Activated CD4-positive, alpha-beta T cell treated with anti-CD3 and anti-CD28 coated beads for 36 hours (primary cell): Measurements from ENCODE around the gene RCOR3. TPM values are rescaled to one million over a fixed set of nuclear protein-coding genes. Genes with fewer than 3 reads are reported as not detected.

Experiments used
- ATAC-seq: fragments of 200-7000 bp; cut with Tn5 transposase; one replicate; pipeline ENCODE4 v1.10.0; 2021; ENCODE audit warnings: mild to moderate bottlenecking, moderate library complexity
- CTCF ChIA-PET: fragments of 350-600 bp; sonication (Branson Sonifier 250); formaldehyde crosslinking; loops from one replicate; lab custom pipeline; 2021; ENCODE audit warnings: antibody characterized with exemption; lab: Charles Lee
- POLR2A ChIA-PET: fragments of 350-600 bp; sonication (Branson Sonifier 250); formaldehyde crosslinking; loops from one replicate; lab custom pipeline; 2021; ENCODE audit warnings: antibody characterized with exemption, inconsistent platforms; lab: Charles Lee
- DNase-seq: peaks from one replicate; pipeline ENCODE4 v3.0.0-alpha.2; 2020
- H3K27ac Mint-ChIP-seq: one replicate; pipeline ENCODE4 v1.8.0; 2021; ENCODE audit warnings: mixed read lengths
- H3K27me3 Mint-ChIP-seq: one replicate; pipeline ENCODE4 v1.8.0; 2021; ENCODE audit warnings: mixed read lengths
- H3K36me3 Mint-ChIP-seq: one replicate; pipeline ENCODE4 v1.8.0; 2021; ENCODE audit warnings: low read depth, mixed read lengths
- H3K4me1 Mint-ChIP-seq: one replicate; pipeline ENCODE4 v1.8.0; 2021; ENCODE audit warnings: mixed read lengths
- H3K4me3 Mint-ChIP-seq: one replicate; pipeline ENCODE4 v1.8.0; 2021; ENCODE audit warnings: mild to moderate bottlenecking, moderate library complexity, mixed read lengths
- H3K9me3 Mint-ChIP-seq: one replicate; pipeline ENCODE4 v1.8.0; 2021; ENCODE audit warnings: low read depth, mixed read lengths
- intact Hi-C, 2 experiments: fragments of 100-400 bp; cut with DNase I in 1 of 2; cut with micrococcal nuclease in 1 of 2; formaldehyde crosslinking; loops; one replicate each; pipeline versions ENCODE4 v1.14.2 to v1.15.1; 2022 to 2024; cut with DNase I, micrococcal nuclease
- total RNA-seq, 2 experiments: library from RNA; stranded (reverse); gene quantifications; one replicate each; pipeline ENCODE4 v1.2.3, GENCODE V29; 2021

RCOR3 gene
- total RNA-seq, 2 experiments from 2014 or later: 31.0 to 33.4 TPM

DNA sequence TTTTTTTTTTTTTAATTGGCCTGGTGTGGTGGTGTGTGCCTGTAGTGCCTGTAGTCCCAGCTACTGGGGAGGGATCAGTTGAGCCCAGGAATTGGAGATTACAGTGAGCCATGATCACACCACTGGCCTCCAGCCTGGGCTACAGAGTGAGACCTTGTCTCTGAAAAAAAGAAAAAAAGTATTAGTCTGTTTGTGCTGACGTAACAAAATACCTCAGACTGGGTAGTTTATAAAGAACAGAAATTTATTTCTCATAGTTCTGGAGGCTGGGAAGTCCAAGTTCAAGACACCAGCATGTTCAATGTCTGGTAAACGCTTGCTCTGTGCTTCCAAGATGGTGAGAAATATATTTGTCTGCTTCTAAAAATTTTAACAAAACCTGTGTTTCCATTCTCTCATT is 93.3 kb downstream of the RCOR3 start:
- DNase-seq: no peak
- no peaks in the 10 kb centered on the region for H3K27me3 Mint-ChIP-seq
- peaks cover 50% of the 10 kb centered on the region for H3K36me3 Mint-ChIP-seq
- H3K4me1 Mint-ChIP-seq: peaks cover 84% of the 10 kb centered on the region
- CTCF ChIA-PET: interaction anchor here (1.0 kb wide), 1 partner anchor 26 kb away, joined by 3 read pairs; the partner anchor contains the start of gene TRAF5
- no peak for ATAC-seq
- H3K27ac Mint-ChIP-seq: peak overlapping the region; percentile 88
- H3K4me3 Mint-ChIP-seq: no peak overlapping the region
- POLR2A ChIA-PET: no interaction called here
- peaks cover 9% of the 10 kb centered on the region for H3K9me3 Mint-ChIP-seq
- intact Hi-C loops: loop anchor here in 1 of 2 experiments (2.0 kb wide), 1 partner anchor 18 kb away; no protein-coding TSS in a partner anchor

- ATAC-seq (peak; percentile 75), DNase-seq (peak; percentile 73)
- Mint-ChIP-seq H3K4me1 (peaks cover 81% of the 10 kb centered on the region), H3K27ac (peak overlapping the region; percentile 88), H3K9me3 (peaks cover 9% of the 10 kb centered on the region), H3K4me3 (peak overlapping the region; percentile 28), H3K27me3 (no peaks in the 10 kb centered on the region), H3K36me3 (peaks cover 50% of the 10 kb centered on the region)
- CTCF ChIA-PET: interaction anchor here (1.0 to 1.6 kb wide), 3 partner anchors 14 to 26 kb away, joined by 3 to 7 read pairs (median 4); partner anchors contain the start of gene TRAF5
- POLR2A ChIA-PET: no interaction called here
- intact Hi-C loops: loop anchor here (1.0 to 2.0 kb wide), 2 partner anchors 18 to 30 kb away; no protein-coding TSS in a partner anchor
These were observed 93.9 kb downstream of the RCOR3 start for GRCh38 chr1:211352985-211353515.

GRCh38 chr1:211353562-211354212 is 94.5 kb downstream of the RCOR3 start:
- ATAC-seq: no peak
- intact Hi-C loops: loop anchor here (1.0 to 2.0 kb wide), 2 partner anchors 19 to 30 kb away; no protein-coding TSS in a partner anchor
- Mint-ChIP-seq H3K27ac (peak overlapping the region; percentile 88), H3K4me3 (no peak overlapping the region), H3K36me3 (peaks cover 50% of the 10 kb centered on the region), H3K4me1 (peaks cover 76% of the 10 kb centered on the region), H3K9me3 (peaks cover 9% of the 10 kb centered on the region), H3K27me3 (no peaks in the 10 kb centered on the region)
- no peak for DNase-seq
- ChIA-PET POLR2A (no interaction called here), CTCF (interaction anchor here (0.8 to 1.6 kb wide), 4 partner anchors 13 to 115 kb away, joined by 3 to 7 read pairs (median 4); no protein-coding TSS in a partner anchor)

DNA sequence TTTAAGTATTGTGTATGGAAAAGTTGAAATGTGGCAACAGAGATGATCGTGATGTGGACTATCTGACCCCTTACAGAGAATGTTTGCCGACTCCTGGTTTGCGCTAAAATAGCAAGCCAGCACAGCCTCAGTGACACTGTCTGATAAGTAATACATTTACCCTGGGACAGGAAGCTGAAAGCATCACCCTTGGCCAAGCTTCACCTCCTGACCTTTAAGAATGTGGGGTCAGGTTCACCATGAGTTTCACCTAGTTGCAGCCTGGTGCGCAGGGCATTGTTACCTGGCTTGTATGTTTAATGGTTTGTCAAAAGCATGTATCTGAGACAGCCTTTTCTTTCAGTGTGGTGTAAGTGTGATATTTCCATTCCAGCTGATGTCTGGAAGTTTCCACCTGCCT is 96.7 kb downstream of the RCOR3 start:
- POLR2A ChIA-PET: interaction anchor here (1.1 kb wide), 1 partner anchor 13 kb away, joined by 3 read pairs; no protein-coding TSS in a partner anchor
- CTCF ChIA-PET: interaction anchor here (1.1 to 4.2 kb wide), 5 partner anchors 9 to 33 kb away, joined by 3 to 23 read pairs (median 5); no protein-coding TSS in a partner anchor

GRCh38 chr1:211356723-211357407 is 97.7 kb downstream of the RCOR3 start:
- intact Hi-C loops: no loop called here
- Mint-ChIP-seq H3K4me3 (no peak overlapping the region), H3K27ac (peak overlapping the region; percentile 27), H3K27me3 (no peaks in the 10 kb centered on the region), H3K36me3 (peaks cover 55% of the 10 kb centered on the region), H3K9me3 (peaks cover 3% of the 10 kb centered on the region), H3K4me1 (peaks cover 62% of the 10 kb centered on the region)
- ATAC-seq (no peak), DNase-seq (no peak)
- ChIA-PET POLR2A (no interaction called here), CTCF (interaction anchor here (1.0 to 4.2 kb wide), 7 partner anchors 9 to 34 kb away, joined by 3 to 23 read pairs (median 4); no protein-coding TSS in a partner anchor)

More for the DNA sequence above, 96.7 kb downstream of the RCOR3 start:
- no peaks in the 10 kb centered on the region for H3K27me3 Mint-ChIP-seq
- peak; percentile 26 for ATAC-seq
- intact Hi-C loops: no loop called here
- peaks cover 63% of the 10 kb centered on the region for H3K36me3 Mint-ChIP-seq
- peak; percentile 22 for DNase-seq
- no peak overlapping the region for H3K27ac Mint-ChIP-seq
- peaks cover 70% of the 10 kb centered on the region for H3K4me1 Mint-ChIP-seq
- no peak overlapping the region for H3K4me3 Mint-ChIP-seq
- H3K9me3 Mint-ChIP-seq: peaks cover 9% of the 10 kb centered on the region

DNA sequence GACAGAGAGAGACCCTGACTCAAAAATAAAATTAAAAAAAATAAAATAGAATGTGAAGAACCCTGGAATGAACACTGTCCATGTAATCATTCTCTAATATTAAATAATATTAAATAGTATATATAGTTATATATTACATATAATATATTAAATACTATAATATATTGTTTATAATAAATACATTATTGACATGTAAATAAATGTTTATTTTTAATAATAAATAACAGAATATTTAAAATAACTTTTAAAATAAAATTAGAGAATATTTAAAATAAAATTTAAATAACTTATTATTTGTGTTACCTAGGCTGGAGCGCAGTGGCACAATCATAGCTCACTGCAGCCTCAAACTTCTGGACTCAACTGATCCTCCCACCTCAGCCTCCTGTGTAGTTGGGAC is 99.5 kb downstream of the RCOR3 start:
- ChIA-PET POLR2A (no interaction called here), CTCF (interaction anchor here (0.6 kb wide), 1 partner anchor 9 kb away, joined by 3 read pairs; no protein-coding TSS in a partner anchor)
- DNase-seq (no peak), ATAC-seq (no peak)
- H3K36me3 Mint-ChIP-seq: peaks cover 42% of the 10 kb centered on the region
- no peak overlapping the region for H3K27ac Mint-ChIP-seq
- no peaks in the 10 kb centered on the region for H3K27me3 Mint-ChIP-seq
- no peak overlapping the region for H3K4me3 Mint-ChIP-seq
- peaks cover 45% of the 10 kb centered on the region for H3K4me1 Mint-ChIP-seq
- no peaks in the 10 kb centered on the region for H3K9me3 Mint-ChIP-seq
- intact Hi-C loops: no loop called here

- Mint-ChIP-seq H3K27me3 (no peaks in the 10 kb centered on the region), H3K27ac (no peak overlapping the region), H3K36me3 (peaks cover 34% of the 10 kb centered on the region), H3K9me3 (no peaks in the 10 kb centered on the region), H3K4me1 (peaks cover 34% of the 10 kb centered on the region), H3K4me3 (no peak overlapping the region)
- no peak for DNase-seq
- ATAC-seq: no peak
- intact Hi-C loops: no loop called here
- POLR2A ChIA-PET: interaction anchor here (1.0 kb wide), 1 partner anchor 33 kb away, joined by 7 read pairs; no protein-coding TSS in a partner anchor
- CTCF ChIA-PET: no interaction called here
These were observed 100.7 kb downstream of the RCOR3 start for GRCh38 chr1:211359876-211360275.

GRCh38 chr1:211361202-211361601 is 102.0 kb downstream of the RCOR3 start:
- no peak overlapping the region for H3K27ac Mint-ChIP-seq
- intact Hi-C loops: no loop called here
- CTCF ChIA-PET: interaction anchor here (0.7 kb wide), 1 partner anchor 53 kb away, joined by 4 read pairs; no protein-coding TSS in a partner anchor
- H3K4me1 Mint-ChIP-seq: peaks cover 22% of the 10 kb centered on the region
- H3K27me3 Mint-ChIP-seq: no peaks in the 10 kb centered on the region
- no peak for DNase-seq
- POLR2A ChIA-PET: no interaction called here
- no peak overlapping the region for H3K4me3 Mint-ChIP-seq
- H3K9me3 Mint-ChIP-seq: no peaks in the 10 kb centered on the region
- no peak for ATAC-seq
- H3K36me3 Mint-ChIP-seq: peaks cover 27% of the 10 kb centered on the region

Other genes starting within 250 kb of the RCOR3 start
- gene KCNH1, start 125.2 kb upstream of the RCOR3 start, total RNA-seq: not detected
- gene TRAF5, start 67.5 kb downstream of the RCOR3 start, total RNA-seq: 10 to 100 TPM; 28.0 to 32.2 TPM
- gene RD3, start 232.8 kb downstream of the RCOR3 start, total RNA-seq: not detected